ENCODE measurements around the gene MUSK. TPM values are rescaled to one million over a fixed set of nuclear protein-coding genes. Genes with fewer than 3 reads are reported as not detected.

The MUSK gene
- total RNA-seq, 2 donors from 2014 or later = 0.71 TPM; not detected in 1

GRCh38 chr9:110802416-110803035 is 133.9 kb downstream of the MUSK start:
- ATAC-seq (ENCODE audit: insufficient number of reproducible peaks, low FRiP score, low read depth) = no peak
- no peak for TF ChIP-seq CTCF (IDR thresholded peaks at IDR 0.05)
- Histone ChIP-seq H3K4me1 (ENCODE audit: control insufficient read depth in 1 of 2, low read depth in 2 of 2) (peaks cover 8 to 25% of the 10 kb centered on the region in 2 donors), H3K4me3 (no peak overlapping the region), H3K9me3 (no peaks in the 10 kb centered on the region), H3K36me3 (no peaks in the 10 kb centered on the region), H3K27me3 (replicated peaks; ENCODE audit: insufficient read depth) (no peaks in the 10 kb centered on the region), H3K27ac (peak overlapping the region in 1 of 2 donors; percentile 22)
- DNase-seq (ENCODE audit: low spot score) = no peak

GRCh38 chr9:110807956-110808598 is 139.5 kb downstream of the MUSK start:
- Histone ChIP-seq H3K9me3 (no peaks in the 10 kb centered on the region), H3K4me3 (no peak overlapping the region), H3K4me1 (ENCODE audit: control insufficient read depth in 1 of 2, low read depth in 2 of 2) (peaks cover 0 to 2% of the 10 kb centered on the region in 2 donors), H3K36me3 (no peaks in the 10 kb centered on the region), H3K27ac (no peak overlapping the region), H3K27me3 (replicated peaks; ENCODE audit: insufficient read depth) (no peaks in the 10 kb centered on the region)
- DNase-seq (ENCODE audit: low spot score) (no peak), ATAC-seq (ENCODE audit: insufficient number of reproducible peaks, low FRiP score, low read depth) (no peak)
- no peak for TF ChIP-seq CTCF (IDR thresholded peaks at IDR 0.05)

- no peaks in the 10 kb centered on the region for H3K36me3 ChIP-seq
- H3K4me3 ChIP-seq = no peak overlapping the region
- no peak overlapping the region for H3K27ac ChIP-seq
- H3K4me1 ChIP-seq (ENCODE audit: control insufficient read depth in 1 of 2, low read depth in 2 of 2) = no peaks in the 10 kb centered on the region
- no peak for TF ChIP-seq CTCF (IDR thresholded peaks at IDR 0.05)
- H3K27me3 ChIP-seq (replicated peaks; ENCODE audit: insufficient read depth) = no peaks in the 10 kb centered on the region
- no peaks in the 10 kb centered on the region for H3K9me3 ChIP-seq
- ATAC-seq (ENCODE audit: insufficient number of reproducible peaks, low FRiP score, low read depth) = no peak
- no peak for DNase-seq (ENCODE audit: low spot score)
These were observed 140.0 kb downstream of the MUSK start for GRCh38 chr9:110808599-110808980.

- Histone ChIP-seq H3K4me3 (no peak overlapping the region), H3K9me3 (no peaks in the 10 kb centered on the region), H3K36me3 (no peaks in the 10 kb centered on the region), H3K27ac (no peak overlapping the region), H3K4me1 (ENCODE audit: control insufficient read depth in 1 of 2, low read depth in 2 of 2) (no peaks in the 10 kb centered on the region), H3K27me3 (replicated peaks; ENCODE audit: insufficient read depth) (no peaks in the 10 kb centered on the region)
- TF ChIP-seq CTCF (IDR thresholded peaks at IDR 0.05) = no peak
- DNase-seq (ENCODE audit: low spot score) = no peak
- no peak for ATAC-seq (ENCODE audit: insufficient number of reproducible peaks, low FRiP score, low read depth)
These were observed 140.5 kb downstream of the MUSK start for GRCh38 chr9:110809038-110809595.

GRCh38 chr9:110810262-110810976 is 141.8 kb downstream of the MUSK start:
- no peak for TF ChIP-seq CTCF (IDR thresholded peaks at IDR 0.05)
- H3K4me3 ChIP-seq = no peak overlapping the region
- H3K27ac ChIP-seq = no peak overlapping the region
- DNase-seq (ENCODE audit: low spot score) (no peak), ATAC-seq (ENCODE audit: insufficient number of reproducible peaks, low FRiP score, low read depth) (no peak)
- H3K27me3 ChIP-seq (replicated peaks; ENCODE audit: insufficient read depth) = no peaks in the 10 kb centered on the region
- H3K4me1 ChIP-seq (ENCODE audit: control insufficient read depth in 1 of 2, low read depth in 2 of 2) = no peaks in the 10 kb centered on the region
- H3K36me3 ChIP-seq = no peaks in the 10 kb centered on the region
- H3K9me3 ChIP-seq = no peaks in the 10 kb centered on the region
